GM12872 (cell line): ENCODE data around the gene CPT1A.

Experiments
- CTCF ChIP-seq: IDR thresholded peaks from 3 replicates; pipeline ENCODE4 v1.5.1; 2011; ENCODE audit warnings: low read depth, mild to moderate bottlenecking, low read length, moderate library complexity; ENCODE audit not compliant: insufficient read depth

The CPT1A gene

DNA sequence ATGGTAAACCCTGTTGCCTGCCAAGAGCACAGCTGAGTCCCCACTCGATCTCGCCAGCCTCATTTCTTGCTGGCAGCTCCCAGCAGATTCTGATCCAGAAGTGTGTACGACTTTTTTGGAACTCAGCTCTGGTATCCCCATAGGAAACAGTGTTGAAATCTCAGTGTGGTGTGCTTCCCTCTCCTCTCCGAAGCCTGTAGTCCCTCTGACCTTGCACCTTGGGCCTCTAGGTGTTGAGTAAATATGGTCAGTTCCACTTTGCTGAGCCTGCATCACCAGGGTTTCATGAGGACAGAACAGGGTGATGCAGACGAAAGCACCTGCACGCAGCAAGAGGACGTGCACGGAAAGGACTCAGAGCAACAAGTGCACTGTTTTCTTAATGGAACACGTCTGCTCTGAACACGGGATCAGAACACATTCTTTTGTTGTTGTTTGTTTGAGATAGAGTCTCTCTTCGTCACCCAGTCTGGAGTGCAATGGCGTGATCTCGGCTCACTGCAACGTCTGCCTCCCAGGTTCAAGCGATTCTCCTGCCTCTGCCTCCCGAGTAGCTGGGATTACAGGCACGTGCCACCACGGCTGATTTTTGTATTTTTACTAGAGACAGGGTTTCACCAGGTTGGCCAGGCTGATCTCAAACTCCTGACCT lies 3.8 kb upstream of the CPT1A start:
- TF ChIP-seq CTCF = no peak

DNA sequence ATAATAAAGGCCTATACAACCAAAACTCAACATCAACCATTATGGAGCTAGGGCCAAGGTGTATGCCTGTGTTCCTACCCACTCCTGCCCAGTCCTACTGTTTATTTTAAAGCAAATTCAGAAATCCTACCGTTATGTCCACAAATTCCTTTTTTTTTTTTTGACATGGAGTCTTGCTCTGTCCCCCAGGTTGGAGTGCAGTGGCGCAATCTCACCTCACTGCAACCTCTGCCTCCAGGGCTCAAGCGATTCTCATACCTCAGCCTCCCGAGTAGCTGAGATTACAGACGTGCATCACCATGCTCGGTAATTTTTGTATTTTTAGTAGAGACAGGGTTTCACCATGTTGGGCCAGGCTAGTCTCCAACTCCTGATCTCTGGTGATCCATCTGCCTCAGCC lies 3.1 kb upstream of the CPT1A start:
- TF ChIP-seq CTCF = no peak

- TF ChIP-seq CTCF = no peak
These were observed 2.7 kb upstream of the CPT1A start for GRCh38 chr11:68844376-68844775.

DNA sequence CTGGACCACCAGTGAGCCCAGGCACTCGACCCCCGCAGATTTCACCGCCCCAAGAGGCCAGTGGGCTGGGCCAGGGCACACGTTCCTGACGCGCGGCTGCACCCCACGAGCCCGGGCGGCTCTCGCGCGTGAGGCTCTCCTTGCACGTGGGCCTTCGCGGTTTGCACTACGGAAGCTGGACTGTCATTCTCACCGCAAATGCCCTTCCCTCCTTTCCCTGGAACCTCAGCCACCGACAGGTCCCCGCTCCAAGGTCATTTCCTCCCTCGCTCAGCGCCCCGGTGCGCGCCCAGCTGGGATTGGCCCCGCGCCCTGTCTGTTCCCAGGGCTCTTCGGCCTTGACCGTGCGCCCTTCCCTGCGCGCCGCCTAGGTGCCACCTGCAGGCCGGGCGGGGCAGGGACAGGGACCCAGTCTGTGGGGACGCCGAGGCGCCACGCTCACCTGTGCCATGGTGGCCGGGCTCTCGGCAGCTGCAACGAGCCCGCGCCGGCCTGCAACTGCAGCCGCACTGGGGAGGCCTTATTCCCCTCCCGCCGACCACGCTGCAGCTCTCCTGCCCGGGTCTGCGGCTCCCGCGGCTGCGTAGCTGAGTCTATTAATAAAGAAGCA lies 2.1 kb upstream of the CPT1A start:
- peak; percentile 74 for TF ChIP-seq CTCF

DNA sequence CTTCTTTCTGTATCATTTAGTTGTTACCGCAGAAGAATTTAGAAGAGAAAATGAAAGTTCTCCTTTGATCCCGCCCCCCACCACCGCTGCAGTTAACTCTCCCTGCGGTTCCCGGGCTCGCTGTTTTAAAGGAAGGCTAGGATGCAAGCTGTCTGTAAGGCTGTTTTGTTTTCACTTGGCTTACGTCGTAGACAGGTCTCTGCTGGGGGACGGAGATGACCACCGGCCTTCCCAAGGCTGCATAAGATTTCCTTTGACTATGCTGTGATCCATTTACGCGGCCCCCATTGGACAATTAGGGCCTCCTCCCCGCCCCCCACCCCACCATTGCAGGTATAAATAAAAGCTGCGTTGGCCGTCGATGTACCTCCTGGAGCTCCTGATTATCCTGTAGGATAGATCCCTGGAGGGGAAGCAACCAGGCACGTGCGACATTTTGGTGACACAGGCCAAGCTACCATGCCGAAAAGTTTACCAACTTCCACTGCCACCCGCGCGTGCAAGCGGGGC lies 1.4 kb upstream of the CPT1A start:
- TF ChIP-seq CTCF = no peak

- TF ChIP-seq CTCF = no peak
These were observed 823 bp upstream of the CPT1A start for GRCh38 chr11:68842427-68843051.

DNA sequence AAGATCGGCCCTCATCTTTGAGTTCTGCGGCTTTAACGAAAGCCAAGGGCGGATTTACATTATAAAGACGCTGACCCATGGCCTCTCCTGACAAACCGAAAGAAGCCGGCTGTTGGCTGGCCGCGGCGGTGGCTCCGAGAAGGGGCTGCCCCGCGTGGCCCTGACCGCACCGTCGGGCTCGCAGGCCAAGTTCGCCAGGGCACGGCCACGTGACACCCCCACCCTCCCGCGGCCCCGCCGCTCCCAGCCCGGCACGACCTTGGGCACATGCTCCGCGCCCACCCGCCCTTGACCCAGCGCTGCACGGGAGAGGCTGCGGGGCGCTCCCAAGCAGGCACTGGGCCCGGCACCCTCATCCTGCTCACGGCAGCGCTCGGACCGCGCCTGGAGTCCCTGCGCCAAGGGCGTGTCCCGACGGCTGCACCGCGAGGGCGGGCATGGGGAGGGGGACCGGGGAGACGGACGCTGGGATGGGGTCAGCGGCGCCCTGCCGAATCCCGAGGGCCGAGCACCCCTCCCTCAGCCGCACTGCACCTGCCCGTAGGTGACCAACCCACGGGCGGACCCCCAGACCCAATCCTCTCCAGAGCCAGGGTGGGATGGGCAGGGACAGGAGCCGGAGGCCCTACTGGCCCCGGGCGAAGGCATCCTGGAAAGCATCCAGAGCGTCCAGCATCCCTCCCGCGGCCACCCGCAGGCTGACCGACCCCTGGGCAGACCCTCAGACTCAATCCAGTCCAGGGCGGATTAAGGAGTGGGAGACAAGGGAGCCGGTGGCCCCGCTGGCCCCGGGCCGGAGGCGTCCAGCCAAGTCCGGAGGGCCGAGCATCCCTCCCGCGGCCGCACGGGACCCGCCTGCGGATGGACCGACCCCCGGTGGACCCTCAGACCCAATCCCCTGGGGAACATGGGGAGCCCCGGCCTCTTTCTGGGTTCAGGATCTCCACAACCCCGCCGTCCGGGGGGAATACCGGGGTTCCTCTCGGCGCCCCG lies 759 bp downstream of the CPT1A start:
- TF ChIP-seq CTCF = no peak
